Thoracic aorta (tissue), 2 donors: ENCODE measurements around the gene GJD2. TPM values are rescaled to one million over a fixed set of nuclear protein-coding genes. Genes with fewer than 3 reads are reported as not detected.

Experiments used
- ATAC-seq: fragments of 150-250 bp; one replicate; pipeline ENCODE4 v1.8.0; 2017; ENCODE audit warnings: low read depth; ENCODE audit not compliant: insufficient number of reproducible peaks, low FRiP score
- DNase-seq: peaks from one replicate; pipeline ENCODE4 v3.0.0-alpha.2; 2020; ENCODE audit warnings: low spot score
- H3K27ac ChIP-seq, 2 donors: fragments of 200-600 bp; sonication (generic); 1 replicate in 1 of 2; 2 replicates in 1 of 2; pipeline ENCODE4 v1.5.1; 2016; ENCODE audit warnings: mild to moderate bottlenecking in 2 of 2, moderate library complexity in 2 of 2
- H3K27me3 ChIP-seq: fragments of 200-600 bp; sonication (generic); replicated peaks from 2 replicates; pipeline ENCODE4 v1.6.0; 2016; ENCODE audit warnings: mild to moderate bottlenecking; ENCODE audit not compliant: insufficient read depth
- H3K36me3 ChIP-seq: fragments of 200-600 bp; sonication (generic); one replicate; pipeline ENCODE4 v1.5.1; 2016
- H3K4me1 ChIP-seq, 2 donors: fragments of 200-600 bp; sonication (generic); 1 replicate in 1 of 2; 2 replicates in 1 of 2; pipeline versions ENCODE4 v1.5.1 to v1.6.0; 2016; ENCODE audit warnings: low read depth in 2 of 2, mild to moderate bottlenecking in 1 of 2; ENCODE audit not compliant: control insufficient read depth in 1 of 2
- H3K4me3 ChIP-seq: fragments of 200-600 bp; sonication (generic); 2 replicates; pipeline ENCODE4 v1.5.1; 2016; ENCODE audit warnings: mild to moderate bottlenecking
- H3K9me3 ChIP-seq: fragments of 200-600 bp; sonication (generic); 2 replicates; pipeline ENCODE4 v1.5.1; 2016
- CTCF ChIP-seq: fragments of 200-600 bp; sonication (generic); IDR thresholded peaks from one replicate; pipeline ENCODE4 v1.5.1; 2019; ENCODE audit warnings: antibody characterized with exemption
- total RNA-seq, 2 donors: library from RNA; depleted of rRNA; stranded (reverse); fragments of >200 nt; gene quantifications; one replicate each; pipeline versions ENCODE4 v1.1.0 to v1.2.3, GENCODE V29; 2016

The GJD2 gene
- total RNA-seq, 2 donors from 2014 or later = not detected

- no peak overlapping the region for H3K4me3 ChIP-seq
- H3K4me1 ChIP-seq = peaks cover 16 to 52% of the 10 kb centered on the region in 2 donors
- TF ChIP-seq CTCF = no peak
- DNase-seq (peak; percentile 31), ATAC-seq (peak; percentile 21)
- H3K27ac ChIP-seq = peak overlapping the region; percentile 73 to 74
- H3K27me3 ChIP-seq = no peaks in the 10 kb centered on the region
- H3K9me3 ChIP-seq = no peaks in the 10 kb centered on the region
- H3K36me3 ChIP-seq = no peaks in the 10 kb centered on the region
Measured at GRCh38 chr15:34799149-34800101, 44.6 kb upstream of the GJD2 start.

GRCh38 chr15:34796847-34797435, 42.1 kb upstream of the GJD2 start:
- Histone ChIP-seq H3K4me1 (peaks cover 18 to 76% of the 10 kb centered on the region in 2 donors), H3K27me3 (no peaks in the 10 kb centered on the region), H3K9me3 (no peaks in the 10 kb centered on the region), H3K36me3 (no peaks in the 10 kb centered on the region), H3K27ac (peak overlapping the region; percentile 88), H3K4me3 (no peak overlapping the region)
- no peak for TF ChIP-seq CTCF
- ATAC-seq = no peak
- DNase-seq = no peak

DNA sequence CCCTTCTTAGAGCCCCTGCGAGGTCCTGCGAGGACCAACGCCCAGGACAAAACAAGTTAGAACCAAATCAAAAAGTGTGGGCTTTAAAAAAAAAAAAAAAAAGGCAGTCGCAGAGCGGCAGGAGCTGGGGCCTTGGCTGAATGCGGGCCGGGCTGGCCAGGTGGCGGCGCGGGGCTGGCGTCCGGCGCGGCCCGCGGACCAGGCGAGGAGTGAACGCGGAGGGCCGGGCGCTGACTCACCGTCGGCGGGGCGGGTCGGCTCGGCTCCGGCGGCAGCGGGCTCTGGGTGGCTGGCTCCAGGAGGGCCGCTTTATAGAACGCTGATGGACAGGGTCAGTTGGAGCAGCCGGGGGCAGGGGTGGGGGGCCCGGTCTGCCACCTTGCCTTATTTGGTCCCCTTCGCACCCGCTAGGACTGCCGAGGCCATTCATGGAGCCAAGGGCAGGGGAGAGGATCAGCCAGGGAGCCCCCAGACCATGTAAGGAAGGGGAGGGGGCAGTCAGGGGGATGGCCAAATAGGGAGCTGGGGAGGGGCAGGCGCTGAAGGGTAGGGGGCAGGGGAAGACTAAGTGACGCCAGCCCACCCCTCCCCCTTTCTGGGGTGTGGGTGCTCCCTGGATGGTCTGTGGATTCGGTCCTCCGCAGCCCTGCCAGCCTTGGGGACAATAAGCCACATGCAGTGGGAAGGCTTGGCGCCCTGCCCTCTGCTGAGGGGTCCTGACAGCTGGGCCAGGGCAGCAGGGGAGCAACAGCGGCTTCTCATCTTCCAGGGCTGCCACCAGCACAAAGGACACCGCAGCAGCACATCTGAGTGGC, 40.7 kb upstream of the GJD2 start, which contains the start of gene ACTC1:
Gene ACTC1, minus strand, starts transcription at position 283 of the 815 bp plus-strand sequence. CDS start 741 bp downstream, outside the sequence.
- H3K9me3 ChIP-seq = no peaks in the 10 kb centered on the region
- peak within 1 kb of the TSS; percentile 73 for H3K4me3 ChIP-seq
- H3K36me3 ChIP-seq = no peaks in the 10 kb centered on the region
- no peaks in the 10 kb centered on the region for H3K27me3 ChIP-seq
- no peak for TF ChIP-seq CTCF
- DNase-seq (peak; percentile 11), ATAC-seq (peak; percentile 17)
- peaks cover 18 to 73% of the 10 kb centered on the region in 2 donors for H3K4me1 ChIP-seq
- peak within 1 kb of the TSS; percentile 88 for H3K27ac ChIP-seq

DNA sequence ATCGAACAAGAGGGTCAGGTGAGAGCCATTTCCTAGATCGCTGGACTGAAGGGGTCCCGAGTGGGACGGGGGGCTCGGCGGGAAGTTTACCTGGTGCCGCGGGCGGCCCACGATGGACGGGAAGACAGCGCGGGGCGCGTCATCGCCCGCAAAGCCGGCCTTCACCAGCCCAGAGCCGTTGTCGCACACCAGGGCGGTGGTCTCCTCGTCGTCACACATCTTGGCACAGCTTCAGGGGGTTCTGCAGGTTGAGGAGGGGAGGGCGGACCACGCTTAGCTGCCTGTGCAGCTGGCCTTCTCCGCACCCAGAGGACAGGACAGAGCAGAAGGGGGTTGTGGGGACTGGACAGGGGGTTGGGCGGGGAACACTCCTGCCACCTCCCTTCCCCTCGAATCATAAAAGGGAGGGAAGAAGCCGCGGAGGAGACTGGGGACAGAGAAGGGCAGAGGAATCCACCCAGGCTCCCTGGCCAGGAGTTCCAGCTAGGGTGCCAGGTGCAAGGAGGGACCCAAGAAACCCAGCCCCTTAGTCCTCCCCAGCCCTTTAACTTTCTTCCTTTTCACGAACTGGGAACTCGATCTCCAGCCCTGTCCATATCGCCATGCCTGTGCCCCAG, 39.9 kb upstream of the GJD2 start:
- Histone ChIP-seq H3K27me3 (no peaks in the 10 kb centered on the region), H3K36me3 (no peaks in the 10 kb centered on the region), H3K27ac (peak overlapping the region; percentile 88), H3K4me3 (peak overlapping the region; percentile 73), H3K4me1 (peaks cover 16 to 66% of the 10 kb centered on the region in 2 donors), H3K9me3 (no peaks in the 10 kb centered on the region)
- no peak for TF ChIP-seq CTCF
- DNase-seq = no peak
- ATAC-seq = no peak
